Mammary epithelial cell (primary cell): ENCODE data around the gene CFAP161.

Source experiments
- EZH2 ChIP-seq: IDR thresholded peaks from 2 replicates; pipeline ENCODE4 v1.6.1; 2012; ENCODE audit warnings: low read length, inconsistent platforms, borderline replicate concordance
- TF ChIP-seq, protein P1 (sequence below), 2 donors: IDR thresholded peaks in 1 of 2; conservative IDR thresholded peaks in 1 of 2; 2 replicates each; pipeline ENCODE4 v1.5.1; 2011 to 2012; ENCODE audit warnings: inconsistent platforms in 2 of 2, low read length in 2 of 2, mild to moderate bottlenecking in 2 of 2, control low read depth in 1 of 2, low read depth in 1 of 2; ENCODE audit not compliant: insufficient read depth in 1 of 2; ENCODE audit errors: extremely low read depth in 1 of 2

GRCh38 chr15:81095690-81096365 lies 38.2 kb upstream of the CFAP161 start:
- TF ChIP-seq, protein P1, sequence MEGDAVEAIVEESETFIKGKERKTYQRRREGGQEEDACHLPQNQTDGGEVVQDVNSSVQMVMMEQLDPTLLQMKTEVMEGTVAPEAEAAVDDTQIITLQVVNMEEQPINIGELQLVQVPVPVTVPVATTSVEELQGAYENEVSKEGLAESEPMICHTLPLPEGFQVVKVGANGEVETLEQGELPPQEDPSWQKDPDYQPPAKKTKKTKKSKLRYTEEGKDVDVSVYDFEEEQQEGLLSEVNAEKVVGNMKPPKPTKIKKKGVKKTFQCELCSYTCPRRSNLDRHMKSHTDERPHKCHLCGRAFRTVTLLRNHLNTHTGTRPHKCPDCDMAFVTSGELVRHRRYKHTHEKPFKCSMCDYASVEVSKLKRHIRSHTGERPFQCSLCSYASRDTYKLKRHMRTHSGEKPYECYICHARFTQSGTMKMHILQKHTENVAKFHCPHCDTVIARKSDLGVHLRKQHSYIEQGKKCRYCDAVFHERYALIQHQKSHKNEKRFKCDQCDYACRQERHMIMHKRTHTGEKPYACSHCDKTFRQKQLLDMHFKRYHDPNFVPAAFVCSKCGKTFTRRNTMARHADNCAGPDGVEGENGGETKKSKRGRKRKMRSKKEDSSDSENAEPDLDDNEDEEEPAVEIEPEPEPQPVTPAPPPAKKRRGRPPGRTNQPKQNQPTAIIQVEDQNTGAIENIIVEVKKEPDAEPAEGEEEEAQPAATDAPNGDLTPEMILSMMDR (conservative IDR thresholded peaks at IDR 0.05 in 1 of 2, IDR thresholded peaks at IDR 0.05 in 1 of 2; ENCODE audit: extremely low read depth in 1 of 2, insufficient read depth in 1 of 2, low read depth in 1 of 2, low read length in 2 of 2) = no peak
- no peak for TF ChIP-seq EZH2
